ENCODE data around the gene FOXD3. TPM values are rescaled to one million over a fixed set of nuclear protein-coding genes. Genes with fewer than 3 reads are reported as not detected.

Gene FOXD3
- total RNA-seq, 4 donors from 2014 or later = not detected

DNA sequence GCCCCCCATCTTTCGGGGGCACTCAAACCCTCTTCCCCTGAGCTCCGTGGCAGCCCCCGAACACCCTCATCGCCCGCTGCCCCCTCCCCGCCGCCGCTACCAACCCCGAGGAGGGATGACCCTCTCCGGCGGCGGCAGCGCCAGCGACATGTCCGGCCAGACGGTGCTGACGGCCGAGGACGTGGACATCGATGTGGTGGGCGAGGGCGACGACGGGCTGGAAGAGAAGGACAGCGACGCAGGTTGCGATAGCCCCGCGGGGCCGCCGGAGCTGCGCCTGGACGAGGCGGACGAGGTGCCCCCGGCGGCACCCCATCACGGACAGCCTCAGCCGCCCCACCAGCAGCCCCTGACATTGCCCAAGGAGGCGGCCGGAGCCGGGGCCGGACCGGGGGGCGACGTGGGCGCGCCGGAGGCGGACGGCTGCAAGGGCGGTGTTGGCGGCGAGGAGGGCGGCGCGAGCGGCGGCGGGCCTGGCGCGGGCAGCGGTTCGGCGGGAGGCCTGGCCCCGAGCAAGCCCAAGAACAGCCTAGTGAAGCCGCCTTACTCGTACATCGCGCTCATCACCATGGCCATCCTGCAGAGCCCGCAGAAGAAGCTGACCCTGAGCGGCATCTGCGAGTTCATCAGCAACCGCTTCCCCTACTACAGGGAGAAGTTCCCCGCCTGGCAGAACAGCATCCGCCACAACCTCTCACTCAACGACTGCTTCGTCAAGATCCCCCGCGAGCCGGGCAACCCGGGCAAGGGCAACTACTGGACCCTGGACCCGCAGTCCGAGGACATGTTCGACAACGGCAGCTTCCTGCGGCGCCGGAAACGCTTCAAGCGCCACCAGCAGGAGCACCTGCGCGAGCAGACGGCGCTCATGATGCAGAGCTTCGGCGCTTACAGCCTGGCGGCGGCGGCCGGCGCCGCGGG lies 837 bp downstream of the FOXD3 start:
- TF ChIP-seq, protein P1, sequence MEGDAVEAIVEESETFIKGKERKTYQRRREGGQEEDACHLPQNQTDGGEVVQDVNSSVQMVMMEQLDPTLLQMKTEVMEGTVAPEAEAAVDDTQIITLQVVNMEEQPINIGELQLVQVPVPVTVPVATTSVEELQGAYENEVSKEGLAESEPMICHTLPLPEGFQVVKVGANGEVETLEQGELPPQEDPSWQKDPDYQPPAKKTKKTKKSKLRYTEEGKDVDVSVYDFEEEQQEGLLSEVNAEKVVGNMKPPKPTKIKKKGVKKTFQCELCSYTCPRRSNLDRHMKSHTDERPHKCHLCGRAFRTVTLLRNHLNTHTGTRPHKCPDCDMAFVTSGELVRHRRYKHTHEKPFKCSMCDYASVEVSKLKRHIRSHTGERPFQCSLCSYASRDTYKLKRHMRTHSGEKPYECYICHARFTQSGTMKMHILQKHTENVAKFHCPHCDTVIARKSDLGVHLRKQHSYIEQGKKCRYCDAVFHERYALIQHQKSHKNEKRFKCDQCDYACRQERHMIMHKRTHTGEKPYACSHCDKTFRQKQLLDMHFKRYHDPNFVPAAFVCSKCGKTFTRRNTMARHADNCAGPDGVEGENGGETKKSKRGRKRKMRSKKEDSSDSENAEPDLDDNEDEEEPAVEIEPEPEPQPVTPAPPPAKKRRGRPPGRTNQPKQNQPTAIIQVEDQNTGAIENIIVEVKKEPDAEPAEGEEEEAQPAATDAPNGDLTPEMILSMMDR (IDR thresholded peaks at IDR 0.05; ENCODE audit: low read depth) = no peak

DNA sequence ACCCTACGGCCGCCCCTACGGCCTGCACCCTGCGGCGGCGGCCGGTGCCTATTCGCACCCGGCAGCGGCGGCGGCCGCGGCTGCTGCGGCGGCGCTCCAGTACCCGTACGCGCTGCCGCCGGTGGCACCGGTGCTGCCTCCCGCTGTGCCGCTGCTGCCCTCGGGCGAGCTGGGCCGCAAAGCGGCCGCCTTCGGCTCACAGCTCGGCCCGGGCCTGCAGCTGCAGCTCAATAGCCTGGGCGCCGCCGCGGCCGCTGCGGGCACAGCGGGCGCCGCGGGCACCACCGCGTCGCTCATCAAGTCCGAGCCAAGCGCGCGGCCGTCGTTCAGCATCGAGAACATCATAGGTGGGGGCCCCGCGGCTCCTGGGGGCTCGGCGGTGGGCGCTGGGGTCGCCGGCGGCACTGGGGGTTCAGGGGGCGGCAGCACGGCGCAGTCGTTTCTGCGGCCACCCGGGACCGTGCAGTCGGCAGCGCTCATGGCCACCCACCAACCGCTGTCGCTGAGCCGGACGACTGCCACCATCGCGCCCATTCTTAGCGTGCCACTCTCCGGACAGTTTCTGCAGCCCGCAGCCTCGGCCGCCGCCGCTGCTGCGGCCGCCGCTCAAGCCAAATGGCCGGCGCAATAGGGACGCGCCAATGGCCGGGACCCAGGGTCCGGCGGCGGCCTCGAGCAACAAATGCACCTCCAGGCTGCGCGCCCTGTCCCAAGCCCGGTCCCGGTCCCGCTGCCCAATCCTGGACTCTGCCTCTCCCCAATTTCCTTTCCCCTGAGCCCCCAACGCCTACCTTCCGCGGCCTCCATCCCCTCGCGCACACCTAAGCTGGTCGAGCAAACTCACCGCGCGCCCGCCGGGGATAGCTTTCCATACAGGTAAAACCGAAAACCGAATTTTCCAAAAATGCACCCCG lies 1.8 kb downstream of the FOXD3 start:
- TF ChIP-seq, protein P1 (IDR thresholded peaks at IDR 0.05; ENCODE audit: low read depth) = no peak

DNA sequence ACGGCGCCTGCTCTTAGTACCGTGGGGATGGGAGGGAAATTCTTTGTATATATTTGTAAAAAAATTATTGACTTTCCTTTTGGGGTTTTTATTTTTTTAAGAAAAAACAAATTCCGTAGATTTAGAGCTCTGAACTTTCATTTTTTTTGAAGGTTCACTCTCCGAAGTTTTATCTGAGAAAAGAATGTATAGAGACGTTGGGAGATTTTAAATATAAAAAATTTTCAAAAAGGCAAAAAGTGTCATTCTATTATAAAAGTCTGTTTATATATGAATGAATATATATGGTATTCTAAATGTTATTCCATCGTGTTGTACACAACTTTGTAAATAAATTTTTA lies 2.4 kb downstream of the FOXD3 start:
- TF ChIP-seq, protein P1 (IDR thresholded peaks at IDR 0.05; ENCODE audit: low read depth) = no peak

DNA sequence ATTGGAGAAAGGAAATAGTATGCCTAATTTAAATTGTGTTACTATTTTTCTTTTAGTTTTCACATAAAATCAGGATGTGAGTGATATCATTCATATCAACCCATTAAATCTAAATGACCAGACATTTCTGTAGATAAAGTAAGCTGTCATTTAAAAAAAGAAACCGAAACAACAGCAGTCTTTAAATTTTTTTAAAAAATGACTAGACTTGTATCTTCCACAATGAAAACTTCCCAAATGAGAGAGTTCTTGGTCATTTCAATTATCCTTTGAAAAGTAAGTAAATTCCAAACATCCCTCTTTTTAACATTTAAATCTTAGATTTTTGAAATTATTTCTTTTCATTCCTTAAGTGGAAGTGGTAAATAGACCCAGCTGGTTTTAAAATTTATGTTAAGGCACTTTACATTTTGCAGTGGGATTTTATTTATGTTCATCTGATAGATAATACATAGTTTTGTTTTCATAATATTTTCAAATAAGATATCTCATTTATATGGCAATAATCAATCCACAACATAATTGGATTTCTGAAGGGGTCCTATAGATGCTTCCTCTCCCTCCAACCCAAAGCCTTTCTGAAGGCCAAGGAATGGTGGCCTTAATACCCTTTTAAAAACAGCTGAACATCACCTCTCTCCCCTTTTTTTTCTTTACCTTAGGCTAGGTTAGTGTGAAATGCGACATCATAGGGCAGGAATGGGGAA lies 3.1 kb downstream of the FOXD3 start:
- TF ChIP-seq, protein P1 (IDR thresholded peaks at IDR 0.05; ENCODE audit: low read depth) = no peak

DNA sequence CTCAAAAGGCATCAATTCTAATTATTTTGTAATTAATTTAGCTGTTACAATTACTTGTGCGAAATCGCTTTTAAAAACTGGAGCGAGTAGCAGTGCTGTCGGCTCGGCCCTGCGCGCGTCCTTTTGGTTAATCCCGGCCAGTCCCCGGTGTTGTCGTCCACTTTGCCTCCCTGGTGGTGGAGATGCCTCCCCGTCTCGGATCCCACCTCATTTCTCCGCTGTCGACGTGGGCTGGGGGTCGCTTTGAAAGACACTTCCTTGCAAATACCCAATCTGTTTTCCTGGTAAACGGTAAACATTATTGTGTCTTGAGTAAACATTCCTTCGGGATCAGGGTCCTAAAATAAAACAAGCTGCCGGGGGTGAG lies 3.7 kb downstream of the FOXD3 start:
- TF ChIP-seq, protein P1 (IDR thresholded peaks at IDR 0.05; ENCODE audit: low read depth) = no peak

DNA sequence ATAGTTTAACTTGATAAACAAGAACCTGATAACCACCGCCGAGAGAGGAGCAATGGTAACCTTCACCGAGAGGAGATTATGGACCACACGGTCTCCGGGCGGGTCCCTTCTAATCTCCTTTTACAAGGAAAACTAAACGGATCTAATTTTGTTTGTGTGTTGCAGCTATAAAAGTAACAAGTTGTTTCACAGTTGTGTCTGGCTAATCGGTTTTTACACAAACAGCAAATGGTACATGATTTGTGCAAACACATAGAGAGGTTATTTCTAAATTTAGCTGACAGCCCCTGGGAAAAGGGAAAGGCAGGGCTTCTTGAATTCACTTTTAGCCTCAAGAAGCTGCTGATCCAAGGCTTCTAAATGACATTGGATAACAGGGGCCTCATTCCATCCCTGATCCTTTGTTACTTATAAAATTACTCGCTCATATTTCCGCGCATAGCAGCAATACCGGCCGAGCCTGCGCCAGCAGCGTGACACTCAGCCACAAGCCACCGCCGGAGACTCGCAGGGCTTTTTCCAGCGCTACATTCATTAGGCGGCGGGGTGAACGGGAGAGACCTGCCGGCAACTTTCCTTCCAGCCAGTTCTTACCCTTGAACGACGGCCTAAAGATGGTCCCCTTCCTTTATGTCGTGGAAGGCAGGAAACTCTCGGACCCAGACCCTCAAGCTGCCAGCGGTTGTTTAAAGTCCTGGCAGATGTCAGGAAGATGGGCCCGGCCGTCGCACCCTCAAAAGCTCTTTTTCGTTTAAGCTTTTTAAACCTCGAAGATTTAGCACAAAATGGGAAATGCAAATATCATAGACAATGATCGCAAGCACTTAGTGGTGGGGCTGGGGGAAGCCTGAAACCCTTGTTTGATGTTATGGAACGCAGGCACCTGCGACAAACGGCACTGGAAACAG lies 4.4 kb downstream of the FOXD3 start:
- TF ChIP-seq, protein P1 (IDR thresholded peaks at IDR 0.05; ENCODE audit: low read depth) = no peak

Measured in subcutaneous adipose tissue (tissue), 4 donors.